HepG2 (cell line): ENCODE measurements around the gene ANKLE1. TPM values are rescaled to one million over a fixed set of nuclear protein-coding genes. Genes with fewer than 3 reads are reported as not detected.

Source experiments
- FOXA1 ChIP-seq, 2 experiments: fragments of 450-650 bp in 1 of 2; sonication (generic) in 1 of 2; formaldehyde crosslinking in 1 of 2; IDR thresholded peaks; 2 replicates each; pipeline versions ENCODE4 v1.4.0 to v1.6.1; 2016 to 2020; ENCODE audit warnings: missing genetic modification reagents in 1 of 2
- polyA plus RNA-seq, 8 experiments: library from polyadenylated mRNA; depleted of rRNA in 3 of 8; stranded (reverse) in 7 of 8; unstranded in 1 of 8; fragments of >200 nt; fragmentation: Illumina TruSeq in 4 of 8; extraction: Trizol in 4 of 8; gene quantifications; 2 replicates each; pipeline versions ENCODE4 v1.2.1 to v1.2.3, GENCODE V29; 2011 to 2016; ENCODE audit warnings: low read depth in 4 of 8, missing spikeins in 1 of 8, mixed read lengths in 1 of 8; ENCODE audit not compliant: insufficient read depth in 1 of 8
- total RNA-seq, 5 experiments: library from RNA; depleted of rRNA; stranded (reverse); fragments of >200 nt; fragmentation: Illumina TruSeq; extraction: Trizol; gene quantifications; 2 replicates each; pipeline ENCODE4 v1.2.3, GENCODE V29; 2016; ENCODE audit warnings: low read depth in 1 of 5
- TF ChIP-seq, protein P1 (sequence below): sonication (generic); formaldehyde crosslinking; IDR thresholded peaks from one replicate; pipeline ENCODE4 v1.5.1; 2020; ENCODE audit warnings: mild to moderate bottlenecking, missing genetic modification reagents; ENCODE audit errors: not compliant biosample characterization
- TF ChIP-seq, protein P2 (sequence below): sonication (generic); formaldehyde crosslinking; IDR thresholded peaks from 2 replicates; pipeline ENCODE4 v1.5.0; 2020; ENCODE audit warnings: mild to moderate bottlenecking, missing genetic modification reagents, borderline replicate concordance
- TF ChIP-seq, protein P3 (sequence below): sonication (generic); formaldehyde crosslinking; IDR thresholded peaks from 2 replicates; pipeline ENCODE4 v1.5.1; 2020; ENCODE audit warnings: missing genetic modification reagents, mild to moderate bottlenecking, borderline replicate concordance
- TF ChIP-seq, protein P4 (sequence below): sonication (generic); formaldehyde crosslinking; IDR thresholded peaks from 2 replicates; pipeline ENCODE4 v1.8.0; 2022; ENCODE audit warnings: missing genetic modification reagents, mild to moderate bottlenecking, moderate library complexity, borderline replicate concordance

The ANKLE1 gene
- total and polyA plus RNA-seq, 2 of the 13 experiments (the other 11 are each of a cell fraction or from before 2014, with no cell fraction given), result 0.69 to 1.5 TPM

DNA sequence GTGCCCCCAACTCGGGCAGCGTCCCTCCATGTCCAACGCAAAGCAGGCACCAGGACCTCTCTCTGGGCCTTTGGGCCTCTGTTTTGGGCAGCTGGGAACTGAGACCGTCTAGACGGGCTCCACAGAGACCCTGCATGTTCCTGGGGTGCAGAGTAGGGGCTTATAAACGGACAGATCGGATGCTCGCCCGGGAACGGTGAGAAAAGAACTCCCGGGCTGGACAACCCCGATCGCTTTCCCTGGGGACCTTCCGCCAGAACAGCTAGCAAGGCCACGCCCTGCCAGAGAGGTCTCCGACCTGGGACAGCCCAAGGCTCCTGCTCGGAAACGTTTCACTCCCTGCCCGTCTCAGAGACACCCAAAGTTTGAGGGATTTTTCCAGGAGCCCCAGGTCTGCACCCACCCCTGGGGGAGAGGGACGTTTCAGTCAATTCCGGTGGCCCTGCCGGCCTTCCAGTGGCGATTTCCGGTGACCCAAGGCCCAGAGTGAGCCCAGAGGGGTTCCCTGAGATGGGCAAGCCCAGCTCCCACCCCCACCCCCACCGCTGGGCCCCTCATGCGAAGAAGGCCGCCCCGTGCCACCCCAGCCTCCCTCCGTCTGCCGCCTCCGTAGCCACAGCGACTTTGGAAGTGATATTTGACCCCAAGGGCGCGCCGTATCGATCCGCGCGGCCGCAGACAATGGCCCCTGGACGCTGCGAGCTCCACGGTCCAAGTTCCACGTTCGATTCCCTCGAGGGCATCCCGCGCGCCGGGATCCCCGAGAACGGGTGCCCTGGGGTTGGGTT, 37.7 kb upstream of the ANKLE1 start (continued):
- TF ChIP-seq, protein P1, sequence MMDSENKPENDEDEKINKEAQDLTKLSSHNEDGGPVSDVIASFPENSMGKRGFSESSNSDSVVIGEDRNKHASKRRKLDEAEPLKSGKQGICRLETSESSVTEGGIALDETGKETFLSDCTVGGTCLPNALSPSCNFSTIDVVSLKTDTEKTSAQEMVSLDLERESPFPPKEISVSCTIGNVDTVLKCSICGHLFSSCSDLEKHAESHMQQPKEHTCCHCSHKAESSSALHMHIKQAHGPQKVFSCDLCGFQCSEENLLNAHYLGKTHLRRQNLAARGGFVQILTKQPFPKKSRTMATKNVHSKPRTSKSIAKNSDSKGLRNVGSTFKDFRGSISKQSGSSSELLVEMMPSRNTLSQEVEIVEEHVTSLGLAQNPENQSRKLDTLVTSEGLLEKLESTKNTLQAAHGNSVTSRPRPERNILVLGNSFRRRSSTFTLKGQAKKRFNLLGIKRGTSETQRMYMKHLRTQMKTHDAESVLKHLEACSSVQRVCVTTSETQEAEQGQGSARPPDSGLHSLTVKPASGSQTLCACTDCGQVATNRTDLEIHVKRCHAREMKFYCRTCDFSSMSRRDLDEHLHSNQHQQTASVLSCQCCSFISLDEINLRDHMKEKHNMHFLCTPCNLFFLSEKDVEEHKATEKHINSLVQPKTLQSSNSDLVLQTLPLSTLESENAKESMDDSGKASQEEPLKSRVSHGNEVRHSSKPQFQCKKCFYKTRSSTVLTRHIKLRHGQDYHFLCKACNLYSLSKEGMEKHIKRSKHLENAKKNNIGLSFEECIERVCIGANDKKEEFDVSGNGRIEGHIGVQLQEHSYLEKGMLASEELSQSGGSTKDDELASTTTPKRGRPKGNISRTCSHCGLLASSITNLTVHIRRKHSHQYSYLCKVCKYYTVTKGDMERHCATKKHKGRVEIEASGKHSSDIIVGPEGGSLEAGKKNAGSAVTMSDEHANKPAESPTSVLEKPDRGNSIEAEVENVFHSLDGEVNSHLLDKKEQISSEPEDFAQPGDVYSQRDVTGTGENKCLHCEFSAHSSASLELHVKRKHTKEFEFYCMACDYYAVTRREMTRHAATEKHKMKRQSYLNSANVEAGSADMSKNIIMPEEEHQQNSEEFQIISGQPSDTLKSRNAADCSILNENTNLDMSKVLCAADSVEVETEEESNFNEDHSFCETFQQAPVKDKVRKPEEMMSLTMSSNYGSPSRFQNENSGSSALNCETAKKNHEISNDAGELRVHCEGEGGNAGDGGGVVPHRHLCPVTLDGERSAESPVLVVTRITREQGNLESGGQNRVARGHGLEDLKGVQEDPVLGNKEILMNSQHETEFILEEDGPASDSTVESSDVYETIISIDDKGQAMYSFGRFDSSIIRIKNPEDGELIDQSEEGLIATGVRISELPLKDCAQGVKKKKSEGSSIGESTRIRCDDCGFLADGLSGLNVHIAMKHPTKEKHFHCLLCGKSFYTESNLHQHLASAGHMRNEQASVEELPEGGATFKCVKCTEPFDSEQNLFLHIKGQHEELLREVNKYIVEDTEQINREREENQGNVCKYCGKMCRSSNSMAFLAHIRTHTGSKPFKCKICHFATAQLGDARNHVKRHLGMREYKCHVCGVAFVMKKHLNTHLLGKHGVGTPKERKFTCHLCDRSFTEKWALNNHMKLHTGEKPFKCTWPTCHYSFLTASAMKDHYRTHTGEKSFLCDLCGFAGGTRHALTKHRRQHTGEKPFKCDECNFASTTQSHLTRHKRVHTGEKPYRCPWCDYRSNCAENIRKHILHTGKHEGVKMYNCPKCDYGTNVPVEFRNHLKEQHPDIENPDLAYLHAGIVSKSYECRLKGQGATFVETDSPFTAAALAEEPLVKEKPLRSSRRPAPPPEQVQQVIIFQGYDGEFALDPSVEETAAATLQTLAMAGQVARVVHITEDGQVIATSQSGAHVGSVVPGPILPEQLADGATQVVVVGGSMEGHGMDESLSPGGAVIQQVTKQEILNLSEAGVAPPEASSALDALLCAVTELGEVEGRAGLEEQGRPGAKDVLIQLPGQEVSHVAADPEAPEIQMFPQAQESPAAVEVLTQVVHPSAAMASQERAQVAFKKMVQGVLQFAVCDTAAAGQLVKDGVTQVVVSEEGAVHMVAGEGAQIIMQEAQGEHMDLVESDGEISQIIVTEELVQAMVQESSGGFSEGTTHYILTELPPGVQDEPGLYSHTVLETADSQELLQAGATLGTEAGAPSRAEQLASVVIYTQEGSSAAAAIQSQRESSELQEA (CRISPR knock-in tag), result no peak
- no peak for TF ChIP-seq FOXA1 (IDR thresholded peaks at IDR 0.05)
- no peak for TF ChIP-seq FOXA1 (CRISPR knock-in tag; IDR thresholded peaks at IDR 0.05)
- TF ChIP-seq, protein P2, sequence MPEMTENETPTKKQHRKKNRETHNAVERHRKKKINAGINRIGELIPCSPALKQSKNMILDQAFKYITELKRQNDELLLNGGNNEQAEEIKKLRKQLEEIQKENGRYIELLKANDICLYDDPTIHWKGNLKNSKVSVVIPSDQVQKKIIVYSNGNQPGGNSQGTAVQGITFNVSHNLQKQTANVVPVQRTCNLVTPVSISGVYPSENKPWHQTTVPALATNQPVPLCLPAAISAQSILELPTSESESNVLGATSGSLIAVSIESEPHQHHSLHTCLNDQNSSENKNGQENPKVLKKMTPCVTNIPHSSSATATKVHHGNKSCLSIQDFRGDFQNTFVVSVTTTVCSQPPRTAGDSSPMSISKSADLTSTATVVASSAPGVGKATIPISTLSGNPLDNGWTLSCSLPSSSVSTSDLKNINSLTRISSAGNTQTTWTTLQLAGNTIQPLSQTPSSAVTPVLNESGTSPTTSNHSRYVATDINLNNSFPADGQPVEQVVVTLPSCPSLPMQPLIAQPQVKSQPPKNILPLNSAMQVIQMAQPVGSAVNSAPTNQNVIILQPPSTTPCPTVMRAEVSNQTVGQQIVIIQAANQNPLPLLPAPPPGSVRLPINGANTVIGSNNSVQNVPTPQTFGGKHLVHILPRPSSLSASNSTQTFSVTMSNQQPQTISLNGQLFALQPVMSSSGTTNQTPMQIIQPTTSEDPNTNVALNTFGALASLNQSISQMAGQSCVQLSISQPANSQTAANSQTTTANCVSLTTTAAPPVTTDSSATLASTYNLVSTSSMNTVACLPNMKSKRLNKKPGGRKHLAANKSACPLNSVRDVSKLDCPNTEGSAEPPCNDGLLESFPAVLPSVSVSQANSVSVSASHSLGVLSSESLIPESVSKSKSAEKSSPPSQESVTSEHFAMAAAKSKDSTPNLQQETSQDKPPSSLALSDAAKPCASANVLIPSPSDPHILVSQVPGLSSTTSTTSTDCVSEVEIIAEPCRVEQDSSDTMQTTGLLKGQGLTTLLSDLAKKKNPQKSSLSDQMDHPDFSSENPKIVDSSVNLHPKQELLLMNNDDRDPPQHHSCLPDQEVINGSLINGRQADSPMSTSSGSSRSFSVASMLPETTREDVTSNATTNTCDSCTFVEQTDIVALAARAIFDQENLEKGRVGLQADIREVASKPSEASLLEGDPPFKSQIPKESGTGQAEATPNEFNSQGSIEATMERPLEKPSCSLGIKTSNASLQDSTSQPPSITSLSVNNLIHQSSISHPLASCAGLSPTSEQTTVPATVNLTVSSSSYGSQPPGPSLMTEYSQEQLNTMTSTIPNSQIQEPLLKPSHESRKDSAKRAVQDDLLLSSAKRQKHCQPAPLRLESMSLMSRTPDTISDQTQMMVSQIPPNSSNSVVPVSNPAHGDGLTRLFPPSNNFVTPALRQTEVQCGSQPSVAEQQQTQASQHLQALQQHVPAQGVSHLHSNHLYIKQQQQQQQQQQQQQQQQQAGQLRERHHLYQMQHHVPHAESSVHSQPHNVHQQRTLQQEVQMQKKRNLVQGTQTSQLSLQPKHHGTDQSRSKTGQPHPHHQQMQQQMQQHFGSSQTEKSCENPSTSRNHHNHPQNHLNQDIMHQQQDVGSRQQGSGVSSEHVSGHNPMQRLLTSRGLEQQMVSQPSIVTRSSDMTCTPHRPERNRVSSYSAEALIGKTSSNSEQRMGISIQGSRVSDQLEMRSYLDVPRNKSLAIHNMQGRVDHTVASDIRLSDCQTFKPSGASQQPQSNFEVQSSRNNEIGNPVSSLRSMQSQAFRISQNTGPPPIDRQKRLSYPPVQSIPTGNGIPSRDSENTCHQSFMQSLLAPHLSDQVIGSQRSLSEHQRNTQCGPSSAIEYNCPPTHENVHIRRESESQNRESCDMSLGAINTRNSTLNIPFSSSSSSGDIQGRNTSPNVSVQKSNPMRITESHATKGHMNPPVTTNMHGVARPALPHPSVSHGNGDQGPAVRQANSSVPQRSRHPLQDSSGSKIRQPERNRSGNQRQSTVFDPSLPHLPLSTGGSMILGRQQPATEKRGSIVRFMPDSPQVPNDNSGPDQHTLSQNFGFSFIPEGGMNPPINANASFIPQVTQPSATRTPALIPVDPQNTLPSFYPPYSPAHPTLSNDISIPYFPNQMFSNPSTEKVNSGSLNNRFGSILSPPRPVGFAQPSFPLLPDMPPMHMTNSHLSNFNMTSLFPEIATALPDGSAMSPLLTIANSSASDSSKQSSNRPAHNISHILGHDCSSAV, result no peak
- TF ChIP-seq, protein P3, sequence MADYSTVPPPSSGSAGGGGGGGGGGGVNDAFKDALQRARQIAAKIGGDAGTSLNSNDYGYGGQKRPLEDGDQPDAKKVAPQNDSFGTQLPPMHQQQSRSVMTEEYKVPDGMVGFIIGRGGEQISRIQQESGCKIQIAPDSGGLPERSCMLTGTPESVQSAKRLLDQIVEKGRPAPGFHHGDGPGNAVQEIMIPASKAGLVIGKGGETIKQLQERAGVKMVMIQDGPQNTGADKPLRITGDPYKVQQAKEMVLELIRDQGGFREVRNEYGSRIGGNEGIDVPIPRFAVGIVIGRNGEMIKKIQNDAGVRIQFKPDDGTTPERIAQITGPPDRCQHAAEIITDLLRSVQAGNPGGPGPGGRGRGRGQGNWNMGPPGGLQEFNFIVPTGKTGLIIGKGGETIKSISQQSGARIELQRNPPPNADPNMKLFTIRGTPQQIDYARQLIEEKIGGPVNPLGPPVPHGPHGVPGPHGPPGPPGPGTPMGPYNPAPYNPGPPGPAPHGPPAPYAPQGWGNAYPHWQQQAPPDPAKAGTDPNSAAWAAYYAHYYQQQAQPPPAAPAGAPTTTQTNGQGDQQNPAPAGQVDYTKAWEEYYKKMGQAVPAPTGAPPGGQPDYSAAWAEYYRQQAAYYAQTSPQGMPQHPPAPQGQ (CRISPR knock-in tag), result no peak
- TF ChIP-seq, protein P4, sequence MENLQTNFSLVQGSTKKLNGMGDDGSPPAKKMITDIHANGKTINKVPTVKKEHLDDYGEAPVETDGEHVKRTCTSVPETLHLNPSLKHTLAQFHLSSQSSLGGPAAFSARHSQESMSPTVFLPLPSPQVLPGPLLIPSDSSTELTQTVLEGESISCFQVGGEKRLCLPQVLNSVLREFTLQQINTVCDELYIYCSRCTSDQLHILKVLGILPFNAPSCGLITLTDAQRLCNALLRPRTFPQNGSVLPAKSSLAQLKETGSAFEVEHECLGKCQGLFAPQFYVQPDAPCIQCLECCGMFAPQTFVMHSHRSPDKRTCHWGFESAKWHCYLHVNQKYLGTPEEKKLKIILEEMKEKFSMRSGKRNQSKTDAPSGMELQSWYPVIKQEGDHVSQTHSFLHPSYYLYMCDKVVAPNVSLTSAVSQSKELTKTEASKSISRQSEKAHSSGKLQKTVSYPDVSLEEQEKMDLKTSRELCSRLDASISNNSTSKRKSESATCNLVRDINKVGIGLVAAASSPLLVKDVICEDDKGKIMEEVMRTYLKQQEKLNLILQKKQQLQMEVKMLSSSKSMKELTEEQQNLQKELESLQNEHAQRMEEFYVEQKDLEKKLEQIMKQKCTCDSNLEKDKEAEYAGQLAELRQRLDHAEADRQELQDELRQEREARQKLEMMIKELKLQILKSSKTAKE (CRISPR knock-in tag), result peak; percentile 98
